ENCODE data around the gene RBM10. TPM values are rescaled to one million over a fixed set of nuclear protein-coding genes. Genes with fewer than 3 reads are reported as not detected.
A peak's percentile ranks its signal among the peaks of the same experiment; 100 is the strongest.

Gene RBM10
- total and polyA plus RNA-seq, 2 of the 13 experiments (the other 11 are each of a cell fraction or from before 2014, with no cell fraction given): 15.9 to 43.1 TPM

DNA sequence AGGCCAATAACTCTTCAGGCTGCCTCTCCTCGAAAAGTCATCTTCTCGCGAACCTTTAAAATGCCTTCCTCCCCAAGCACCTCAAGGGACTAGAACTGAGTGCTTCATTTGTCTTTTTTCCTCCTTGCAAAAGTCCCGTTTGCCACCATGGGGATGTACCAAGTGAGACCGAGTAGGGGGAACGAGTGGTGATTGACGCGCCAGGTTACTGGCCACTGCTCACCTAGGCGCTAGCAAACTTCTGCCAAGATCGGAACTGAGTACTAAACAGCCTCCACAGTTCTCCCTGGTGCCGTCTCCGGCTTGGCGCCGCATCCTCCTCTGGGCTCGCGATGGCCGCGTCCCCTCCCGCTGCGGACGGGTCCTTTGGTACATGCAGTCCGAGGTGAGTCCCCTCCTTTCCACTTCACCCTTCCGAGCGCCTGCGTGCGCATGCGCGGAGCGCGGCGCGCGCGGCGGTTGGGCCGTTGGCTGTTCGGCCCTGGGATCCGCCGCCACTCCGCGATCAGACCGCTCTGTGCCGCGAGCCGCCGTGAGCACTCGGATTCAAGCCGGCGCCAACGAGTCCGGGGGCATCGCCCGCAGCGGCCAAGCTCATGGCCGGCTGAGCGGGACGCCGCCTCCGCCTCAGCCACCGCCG is 73.4 kb downstream of the RBM10 start, which contains the start of gene CDK16 (continued):
- TF ChIP-seq, protein P1, sequence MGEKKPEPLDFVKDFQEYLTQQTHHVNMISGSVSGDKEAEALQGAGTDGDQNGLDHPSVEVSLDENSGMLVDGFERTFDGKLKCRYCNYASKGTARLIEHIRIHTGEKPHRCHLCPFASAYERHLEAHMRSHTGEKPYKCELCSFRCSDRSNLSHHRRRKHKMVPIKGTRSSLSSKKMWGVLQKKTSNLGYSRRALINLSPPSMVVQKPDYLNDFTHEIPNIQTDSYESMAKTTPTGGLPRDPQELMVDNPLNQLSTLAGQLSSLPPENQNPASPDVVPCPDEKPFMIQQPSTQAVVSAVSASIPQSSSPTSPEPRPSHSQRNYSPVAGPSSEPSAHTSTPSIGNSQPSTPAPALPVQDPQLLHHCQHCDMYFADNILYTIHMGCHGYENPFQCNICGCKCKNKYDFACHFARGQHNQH (CRISPR knock-in tag; IDR thresholded peaks at IDR 0.05): 0 out of 2 replicates have a peak, but pooled peaks have one; percentile 16
- TF ChIP-seq, protein P2, sequence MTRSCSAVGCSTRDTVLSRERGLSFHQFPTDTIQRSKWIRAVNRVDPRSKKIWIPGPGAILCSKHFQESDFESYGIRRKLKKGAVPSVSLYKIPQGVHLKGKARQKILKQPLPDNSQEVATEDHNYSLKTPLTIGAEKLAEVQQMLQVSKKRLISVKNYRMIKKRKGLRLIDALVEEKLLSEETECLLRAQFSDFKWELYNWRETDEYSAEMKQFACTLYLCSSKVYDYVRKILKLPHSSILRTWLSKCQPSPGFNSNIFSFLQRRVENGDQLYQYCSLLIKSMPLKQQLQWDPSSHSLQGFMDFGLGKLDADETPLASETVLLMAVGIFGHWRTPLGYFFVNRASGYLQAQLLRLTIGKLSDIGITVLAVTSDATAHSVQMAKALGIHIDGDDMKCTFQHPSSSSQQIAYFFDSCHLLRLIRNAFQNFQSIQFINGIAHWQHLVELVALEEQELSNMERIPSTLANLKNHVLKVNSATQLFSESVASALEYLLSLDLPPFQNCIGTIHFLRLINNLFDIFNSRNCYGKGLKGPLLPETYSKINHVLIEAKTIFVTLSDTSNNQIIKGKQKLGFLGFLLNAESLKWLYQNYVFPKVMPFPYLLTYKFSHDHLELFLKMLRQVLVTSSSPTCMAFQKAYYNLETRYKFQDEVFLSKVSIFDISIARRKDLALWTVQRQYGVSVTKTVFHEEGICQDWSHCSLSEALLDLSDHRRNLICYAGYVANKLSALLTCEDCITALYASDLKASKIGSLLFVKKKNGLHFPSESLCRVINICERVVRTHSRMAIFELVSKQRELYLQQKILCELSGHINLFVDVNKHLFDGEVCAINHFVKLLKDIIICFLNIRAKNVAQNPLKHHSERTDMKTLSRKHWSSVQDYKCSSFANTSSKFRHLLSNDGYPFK (CRISPR knock-in tag; IDR thresholded peaks at IDR 0.05; ENCODE audit: borderline replicate concordance): peak; percentile 29; the same call in 1 of the 2 replicates
- no peak for TF ChIP-seq JDP2 (CRISPR knock-in tag; IDR thresholded peaks at IDR 0.05; ENCODE audit: borderline replicate concordance)
- TF ChIP-seq TAF1 (CRISPR knock-in tag; IDR thresholded peaks at IDR 0.05): peak; percentile 65; the same call in 1 of the 2 replicates
- TF ChIP-seq GATAD2A (CRISPR knock-in tag; IDR thresholded peaks at IDR 0.05): 0 out of 2 replicates have a peak, but pooled peaks have one; percentile 15
- TF ChIP-seq SAP130 (CRISPR knock-in tag; IDR thresholded peaks at IDR 0.05; ENCODE audit: low read depth): peak; percentile 10; the same call in 1 of the 2 replicates
- peak; percentile 28; the same call in 1 of the 2 replicates for TF ChIP-seq ERF (CRISPR knock-in tag; IDR thresholded peaks at IDR 0.05)
- 0 out of 2 replicates have a peak, but pooled peaks have one; percentile 71 for TF ChIP-seq CHCHD3 (CRISPR knock-in tag; IDR thresholded peaks at IDR 0.05)
- TF ChIP-seq, protein P3, sequence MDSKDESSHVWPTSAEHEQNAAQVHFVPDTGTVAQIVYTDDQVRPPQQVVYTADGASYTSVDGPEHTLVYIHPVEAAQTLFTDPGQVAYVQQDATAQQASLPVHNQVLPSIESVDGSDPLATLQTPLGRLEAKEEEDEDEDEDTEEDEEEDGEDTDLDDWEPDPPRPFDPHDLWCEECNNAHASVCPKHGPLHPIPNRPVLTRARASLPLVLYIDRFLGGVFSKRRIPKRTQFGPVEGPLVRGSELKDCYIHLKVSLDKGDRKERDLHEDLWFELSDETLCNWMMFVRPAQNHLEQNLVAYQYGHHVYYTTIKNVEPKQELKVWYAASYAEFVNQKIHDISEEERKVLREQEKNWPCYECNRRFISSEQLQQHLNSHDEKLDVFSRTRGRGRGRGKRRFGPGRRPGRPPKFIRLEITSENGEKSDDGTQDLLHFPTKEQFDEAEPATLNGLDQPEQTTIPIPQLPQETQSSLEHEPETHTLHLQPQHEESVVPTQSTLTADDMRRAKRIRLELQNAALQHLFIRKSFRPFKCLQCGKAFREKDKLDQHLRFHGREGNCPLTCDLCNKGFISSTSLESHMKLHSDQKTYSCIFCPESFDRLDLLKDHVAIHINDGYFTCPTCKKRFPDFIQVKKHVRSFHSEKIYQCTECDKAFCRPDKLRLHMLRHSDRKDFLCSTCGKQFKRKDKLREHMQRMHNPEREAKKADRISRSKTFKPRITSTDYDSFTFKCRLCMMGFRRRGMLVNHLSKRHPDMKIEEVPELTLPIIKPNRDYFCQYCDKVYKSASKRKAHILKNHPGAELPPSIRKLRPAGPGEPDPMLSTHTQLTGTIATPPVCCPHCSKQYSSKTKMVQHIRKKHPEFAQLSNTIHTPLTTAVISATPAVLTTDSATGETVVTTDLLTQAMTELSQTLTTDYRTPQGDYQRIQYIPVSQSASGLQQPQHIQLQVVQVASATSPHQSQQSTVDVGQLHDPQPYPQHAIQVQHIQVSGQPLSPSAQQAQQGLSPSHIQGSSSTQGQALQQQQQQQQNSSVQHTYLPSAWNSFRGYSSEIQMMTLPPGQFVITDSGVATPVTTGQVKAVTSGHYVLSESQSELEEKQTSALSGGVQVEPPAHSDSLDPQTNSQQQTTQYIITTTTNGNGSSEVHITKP (CRISPR knock-in tag; IDR thresholded peaks at IDR 0.05; ENCODE audit: low read depth): peak; percentile 99
- TF ChIP-seq GATAD1 (CRISPR knock-in tag; IDR thresholded peaks at IDR 0.05): peak; percentile 61; the same call in 1 of the 2 replicates
- TF ChIP-seq ZNF263 (CRISPR knock-in tag; IDR thresholded peaks at IDR 0.05): 0 out of 2 replicates have a peak, but pooled peaks have one; percentile 25
- TF ChIP-seq, protein P4, sequence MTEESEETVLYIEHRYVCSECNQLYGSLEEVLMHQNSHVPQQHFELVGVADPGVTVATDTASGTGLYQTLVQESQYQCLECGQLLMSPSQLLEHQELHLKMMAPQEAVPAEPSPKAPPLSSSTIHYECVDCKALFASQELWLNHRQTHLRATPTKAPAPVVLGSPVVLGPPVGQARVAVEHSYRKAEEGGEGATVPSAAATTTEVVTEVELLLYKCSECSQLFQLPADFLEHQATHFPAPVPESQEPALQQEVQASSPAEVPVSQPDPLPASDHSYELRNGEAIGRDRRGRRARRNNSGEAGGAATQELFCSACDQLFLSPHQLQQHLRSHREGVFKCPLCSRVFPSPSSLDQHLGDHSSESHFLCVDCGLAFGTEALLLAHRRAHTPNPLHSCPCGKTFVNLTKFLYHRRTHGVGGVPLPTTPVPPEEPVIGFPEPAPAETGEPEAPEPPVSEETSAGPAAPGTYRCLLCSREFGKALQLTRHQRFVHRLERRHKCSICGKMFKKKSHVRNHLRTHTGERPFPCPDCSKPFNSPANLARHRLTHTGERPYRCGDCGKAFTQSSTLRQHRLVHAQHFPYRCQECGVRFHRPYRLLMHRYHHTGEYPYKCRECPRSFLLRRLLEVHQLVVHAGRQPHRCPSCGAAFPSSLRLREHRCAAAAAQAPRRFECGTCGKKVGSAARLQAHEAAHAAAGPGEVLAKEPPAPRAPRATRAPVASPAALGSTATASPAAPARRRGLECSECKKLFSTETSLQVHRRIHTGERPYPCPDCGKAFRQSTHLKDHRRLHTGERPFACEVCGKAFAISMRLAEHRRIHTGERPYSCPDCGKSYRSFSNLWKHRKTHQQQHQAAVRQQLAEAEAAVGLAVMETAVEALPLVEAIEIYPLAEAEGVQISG (CRISPR knock-in tag; IDR thresholded peaks at IDR 0.05): peak; percentile 46; the same call in 1 of the 2 replicates
- TF ChIP-seq YY1 (IDR thresholded peaks at IDR 0.05; ENCODE audit: insufficient read depth, insufficient replicate concordance, low read depth, low read length): peak; percentile 8
- no peak for TF ChIP-seq TBP (CRISPR knock-in tag; IDR thresholded peaks at IDR 0.05)
- no peak for TF ChIP-seq ZFP82 (CRISPR knock-in tag; IDR thresholded peaks at IDR 0.05; ENCODE audit: borderline replicate concordance)
- TF ChIP-seq SP140L (CRISPR knock-in tag; IDR thresholded peaks at IDR 0.05; ENCODE audit: borderline replicate concordance): no peak
- 0 out of 2 replicates have a peak, but pooled peaks have one; percentile 24 for TF ChIP-seq FOXK1 (CRISPR knock-in tag; IDR thresholded peaks at IDR 0.05; ENCODE audit: borderline replicate concordance, low read depth)
- no peak for TF ChIP-seq NFE2L1 (CRISPR knock-in tag; IDR thresholded peaks at IDR 0.05; ENCODE audit: borderline replicate concordance)
- peak; percentile 93 for TF ChIP-seq RBFOX2 (IDR thresholded peaks at IDR 0.05; ENCODE audit: low read depth, low read length)

Data from HepG2 (cell line).